Heart right ventricle (tissue), 16 donors: ENCODE data around the gene RASA4B. TPM values are rescaled to one million over a fixed set of nuclear protein-coding genes. Genes with fewer than 3 reads are reported as not detected.
"Not testable (repeated sequence)": the region's sequence is repeated elsewhere in the genome, so short reads cannot be mapped to it uniquely, and the experiment has no call there.

ENCODE experiments used
- ATAC-seq, 8 donors: fragments of 200-7000 bp; cut with Tn5 transposase; one replicate each; pipeline ENCODE4 v1.9.1; 2020; ENCODE audit warnings: mild to moderate bottlenecking in 8 of 8, moderate library complexity in 8 of 8, moderate number of reproducible peaks in 1 of 8
- DNase-seq, 2 donors: peaks; one replicate each; pipeline ENCODE4 v3.0.0-alpha.2; 2020
- H3K27ac ChIP-seq, 10 donors: fragments of 200-600 bp; sonication (generic) in 2 of 10; one replicate each; pipeline versions ENCODE4 v1.5.0 to v1.8.0; 2020 to 2022; ENCODE audit warnings: mild to moderate bottlenecking in 3 of 10
- H3K27me3 ChIP-seq, 7 donors: fragments of 200-600 bp; one replicate each; pipeline ENCODE4 v1.8.0; 2021 to 2022; ENCODE audit warnings: mild to moderate bottlenecking in 2 of 7
- H3K36me3 ChIP-seq, 9 donors: fragments of 200-600 bp; sonication (generic) in 1 of 9; one replicate each; pipeline versions ENCODE4 v1.5.0 to v1.8.0; 2020 to 2022; ENCODE audit warnings: mild to moderate bottlenecking in 2 of 9
- H3K4me1 ChIP-seq, 9 donors: fragments of 200-600 bp; sonication (generic) in 1 of 9; one replicate each; pipeline versions ENCODE4 v1.5.0 to v1.8.0; 2020 to 2022; ENCODE audit warnings: mild to moderate bottlenecking in 4 of 9
- H3K4me3 ChIP-seq, 10 donors: fragments of 200-600 bp; sonication (generic) in 2 of 10; one replicate each; pipeline versions ENCODE4 v1.5.0 to v1.8.0; 2020 to 2022; ENCODE audit warnings: mild to moderate bottlenecking in 7 of 10, moderate library complexity in 2 of 10
- H3K9me3 ChIP-seq, 11 donors: fragments of 200-600 bp in 10 of 11; sonication (generic) in 2 of 11; one replicate each; pipeline versions ENCODE4 v1.5.0 to v1.8.0; 2013 to 2022; ENCODE audit warnings: mild to moderate bottlenecking in 2 of 11, control low read depth in 1 of 11, moderate library complexity in 1 of 11
- WGBS, 2 donors: extraction: QIAGEN DNeasy Blood & Tissue Kit; methylation state at CpG; one replicate each; pipeline ENCODE4 v1.1.7; 2013; ENCODE audit warnings: inconsistent platforms in 1 of 2; 5-methylcytosine and 5-hydroxymethylcytosine counted together
- intact Hi-C, 10 donors: fragments of 100-400 bp; cut with DNase I; formaldehyde crosslinking; loops; one replicate each; pipeline versions ENCODE4 v1.11.1 to v1.14.2; 2022
- polyA plus RNA-seq, 2 donors: library from polyadenylated mRNA; stranded (reverse); fragments of 200-250 nt; gene quantifications; one replicate each; pipeline ENCODE4 v1.2.3, GENCODE V29; 2013
- total RNA-seq, 10 donors: library from RNA; stranded (reverse); fragmentation: NEBNext Ultra II Directional in 3 of 10; extraction: Animal tissue kit (Norgen Biotek cat#: 25700) in 3 of 10; gene quantifications; one replicate each; pipeline versions ENCODE4 v1.2.1 to v1.2.4, GENCODE V29; 2021 to 2023
- donor health status: Arrhythmogenic right ventricular cardiomyopathy.
- donor health status: ischemic (EF 13 %, LVEDD 7.1; RV severe dilation, severe dysfunction).
- donor health status: healthy with polysubstance abuse.
- donor health status: DM: no; HTN: yes; CAD: no.
- donor health status: DM: no; HTN: no; CAD: no.
- donor health status: ischemic (EF 25% LVEDD 6.9; RV normal size, moderate dysfunction).
- donor health status: ischemic (EF 25% LVEDD 5.7; RV mildly dilated, moderate dysfunction).
- donor health status: healthy.
- donor health status: DM: yes; HTN: yes; CAD: no.
- donor health status: Ischemic cardiomyopathy.
- donor health status: ischemic (EF 35%, LVEDD 5.7; RV mildly dilated, moderate dysfunction).
- donor health status: nonischemic (EF 11% LVEDD 7.7; RV severe dilation, severe dysfunction).
- donor health status: DM: yes; HTN: yes; CAD: no.
- donor health status: PGD.
- donor health status: ischemic (EF 29% LVEDD 5.4; RV normal size, mild dysfunction).
- donor health status: nonischemic (EF 23%, LVEDD 6.1; RV moderate dilation, normal function).

Gene RASA4B
- total and polyA plus RNA-seq, 12 donors = 1.3 to 23.9 (median 4.2) TPM

- H3K27me3 ChIP-seq, H3K36me3 ChIP-seq, H3K4me3 ChIP-seq, intact Hi-C loops, H3K4me1 ChIP-seq, H3K27ac ChIP-seq, DNase-seq, ATAC-seq, H3K9me3 ChIP-seq: not testable (repeated sequence)
- no CpG with 5 or more reads among the region's 7 CpGs for WGBS, 2 donors
Observed at GRCh38 chr7:102531583-102531982, 14.0 kb upstream of the RASA4B start.

- DNase-seq, intact Hi-C loops, H3K9me3 ChIP-seq, H3K36me3 ChIP-seq, H3K4me3 ChIP-seq, H3K4me1 ChIP-seq, H3K27me3 ChIP-seq: not testable (repeated sequence)
- peak in 7 of 8 donors; percentile 34 to 63 (median 51) for ATAC-seq
- WGBS, 2 donors = 94 to 100% methylated on average over 1 to 2 of the region's 13 CpGs
- peak overlapping the region in 1 of 10 donors; percentile 60 for H3K27ac ChIP-seq
Observed at GRCh38 chr7:102527822-102528793, 10.5 kb upstream of the RASA4B start.

DNA sequence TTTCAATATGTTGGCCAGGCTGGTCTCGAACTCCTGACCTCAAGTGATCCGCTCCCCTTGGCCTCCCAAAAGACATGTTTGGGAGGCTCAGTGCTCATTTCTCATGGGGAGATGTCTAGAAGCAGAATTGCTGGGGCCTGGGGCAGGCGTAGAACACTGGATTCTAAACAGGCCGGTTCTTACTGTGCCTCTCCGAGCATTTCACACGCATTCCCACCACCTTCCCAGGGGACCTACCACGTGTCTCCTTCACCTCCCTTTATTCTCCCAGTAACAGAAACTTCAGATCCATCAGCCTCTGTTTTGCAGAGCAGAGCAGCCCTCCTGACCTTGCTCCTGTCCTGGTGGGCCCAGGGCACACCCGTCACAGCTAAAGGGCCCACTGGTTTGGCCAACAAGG lies 9.6 kb upstream of the RASA4B start:
- DNase-seq, H3K9me3 ChIP-seq, H3K27me3 ChIP-seq, H3K4me1 ChIP-seq, H3K4me3 ChIP-seq, H3K36me3 ChIP-seq, intact Hi-C loops: not testable (repeated sequence)
- 71 to 85% methylated on average over 1 of the region's 8 CpGs for WGBS, 2 donors
- H3K27ac ChIP-seq = peak overlapping the region in 1 of 10 donors; percentile 41
- ATAC-seq = peak in 6 of 8 donors; percentile 3 to 47 (median 30)

DNA sequence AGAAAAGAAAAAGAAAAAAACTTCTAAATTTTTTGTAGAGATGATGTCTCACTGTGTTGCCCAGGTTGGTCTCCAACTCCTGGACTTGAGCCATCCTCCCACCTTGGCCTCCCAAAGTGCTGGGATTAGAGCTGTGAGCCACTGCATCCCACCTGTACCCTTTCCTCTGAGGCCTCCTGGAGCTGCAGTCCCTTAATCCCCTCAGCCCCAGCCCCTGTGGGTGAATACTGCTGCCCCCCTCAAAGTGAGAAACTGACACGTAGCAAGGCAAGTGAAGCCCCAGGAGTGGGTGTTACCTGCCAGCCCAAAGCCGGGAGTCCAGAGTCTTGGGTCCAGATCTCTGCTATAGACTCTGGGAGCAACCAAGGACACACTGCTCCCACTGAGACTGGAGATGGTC lies 7.2 kb upstream of the RASA4B start:
- ATAC-seq = peak in 1 of 8 donors; percentile 2
- H3K27ac ChIP-seq, H3K4me3 ChIP-seq, H3K4me1 ChIP-seq, H3K27me3 ChIP-seq, DNase-seq, H3K9me3 ChIP-seq, H3K36me3 ChIP-seq, intact Hi-C loops: not testable (repeated sequence)
- WGBS, 2 donors = 42 to 53% methylated on average over 1 of the region's 2 CpGs

DNA sequence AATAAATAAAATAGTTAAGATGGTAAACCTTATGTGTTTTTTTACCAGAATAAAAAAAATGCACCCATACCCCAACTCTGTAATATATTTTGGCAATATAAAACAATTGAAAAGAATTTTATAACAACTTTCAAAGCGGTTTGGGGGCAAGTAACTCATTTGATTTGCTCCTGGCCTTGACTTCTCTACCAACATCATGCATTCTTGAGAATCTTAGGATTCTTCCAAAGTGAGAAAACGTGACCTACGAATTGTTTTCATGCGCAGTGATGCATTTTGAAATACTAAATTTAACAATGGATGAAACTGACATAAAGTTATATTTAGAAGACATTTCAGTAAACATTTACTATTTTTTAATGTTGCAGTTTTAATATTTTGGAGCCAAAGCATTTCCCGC lies 3.2 kb upstream of the RASA4B start:
- DNase-seq, H3K4me1 ChIP-seq, intact Hi-C loops, ATAC-seq, H3K4me3 ChIP-seq, H3K27me3 ChIP-seq, H3K36me3 ChIP-seq, H3K9me3 ChIP-seq, H3K27ac ChIP-seq: not testable (repeated sequence)
- 84% methylated on average over 4 of the region's 5 CpGs; no CpG with 5 or more reads in 1 of the 2 donors for WGBS, 2 donors

DNA sequence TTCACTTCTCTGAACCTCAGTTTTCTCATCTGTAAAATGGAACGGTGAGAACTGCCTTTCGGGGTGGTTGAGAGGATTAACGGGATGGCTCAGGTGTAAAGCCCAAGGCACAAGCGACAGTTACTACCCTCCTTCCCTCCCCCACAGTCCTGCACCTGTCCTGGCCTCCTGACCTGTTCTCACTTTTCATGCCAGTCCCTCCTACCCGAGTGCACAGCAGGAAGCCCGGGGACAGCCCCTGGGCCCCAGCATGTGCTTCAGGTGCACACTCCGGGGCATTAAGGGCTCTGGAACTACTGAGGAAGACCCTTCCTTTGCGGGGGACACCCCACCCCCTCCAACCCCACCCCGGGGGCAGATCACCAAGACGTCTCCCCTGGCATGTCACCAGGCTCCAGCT lies 626 bp downstream of the RASA4B start:
- H3K36me3 ChIP-seq, H3K27ac ChIP-seq, DNase-seq, H3K9me3 ChIP-seq, H3K4me3 ChIP-seq, H3K27me3 ChIP-seq, intact Hi-C loops, ATAC-seq, H3K4me1 ChIP-seq: not testable (repeated sequence)
- no CpG with 5 or more reads among the region's 10 CpGs for WGBS, 2 donors

GRCh38 chr7:102515889-102516288 lies 1.7 kb downstream of the RASA4B start:
- H3K9me3 ChIP-seq, H3K4me3 ChIP-seq, H3K36me3 ChIP-seq, ATAC-seq, H3K27ac ChIP-seq, H3K4me1 ChIP-seq, DNase-seq, intact Hi-C loops, H3K27me3 ChIP-seq: not testable (repeated sequence)
- WGBS, 2 donors = no CpG with 5 or more reads among the region's 3 CpGs

- ATAC-seq = peak in 2 of 8 donors; percentile 20 to 34
- H3K27me3 ChIP-seq, H3K36me3 ChIP-seq, H3K4me1 ChIP-seq, DNase-seq, H3K4me3 ChIP-seq, intact Hi-C loops, H3K9me3 ChIP-seq: not testable (repeated sequence)
- 17 to 67% methylated on average over 2 of the region's 15 CpGs for WGBS, 2 donors
- peak overlapping the region in 1 of 10 donors; percentile 66 for H3K27ac ChIP-seq
Observed at GRCh38 chr7:102514881-102515721, 2.5 kb downstream of the RASA4B start.

DNA sequence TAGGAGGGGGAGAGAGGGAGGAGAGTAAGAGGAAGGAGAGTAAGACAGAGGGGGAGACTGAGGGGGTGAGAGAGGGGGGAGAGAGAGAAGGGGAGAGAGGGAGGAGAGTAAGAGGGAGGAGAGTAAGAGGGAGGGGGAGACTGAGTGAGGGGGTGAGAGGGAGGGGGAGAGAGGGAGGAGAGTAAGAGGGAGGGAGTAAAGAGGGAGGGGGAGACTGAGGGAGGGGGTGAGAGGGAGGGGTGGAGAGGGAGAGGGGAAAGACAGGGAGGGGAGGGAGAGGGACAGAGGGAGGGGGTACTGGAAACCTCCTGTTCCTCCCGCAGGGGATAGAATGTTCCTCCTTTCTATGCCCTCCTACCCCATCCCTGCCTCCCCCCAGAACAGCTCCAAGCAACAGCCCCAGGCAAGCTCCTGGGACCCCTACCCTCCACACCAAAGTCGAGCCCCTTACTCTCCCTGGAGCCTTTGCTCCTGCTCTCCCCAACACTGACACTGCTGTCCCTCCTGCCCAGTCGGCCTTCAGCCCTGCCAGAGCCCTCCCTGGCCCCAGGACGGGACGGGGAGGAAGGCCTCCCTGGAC lies 4.8 kb downstream of the RASA4B start:
- intact Hi-C loops = not testable (repeated sequence)

GRCh38 chr7:102511860-102512522 lies 5.6 kb downstream of the RASA4B start:
- H3K36me3 ChIP-seq, H3K27me3 ChIP-seq, H3K4me3 ChIP-seq, intact Hi-C loops, H3K27ac ChIP-seq, DNase-seq, H3K9me3 ChIP-seq, H3K4me1 ChIP-seq: not testable (repeated sequence)
- ATAC-seq = peak; percentile 66 to 82 (median 78)
- WGBS, 2 donors = no CpG with 5 or more reads among the region's 30 CpGs

More for the DNA sequence above, 4.8 kb downstream of the RASA4B start:
- DNase-seq = peak; percentile 32 to 54
- H3K27ac ChIP-seq = peak overlapping the region in 8 of 10 donors; percentile 57 to 81 (median 75)
- not testable (repeated sequence) for H3K27me3 ChIP-seq, H3K9me3 ChIP-seq, H3K4me1 ChIP-seq, H3K36me3 ChIP-seq
- ATAC-seq = peak in 6 of 8 donors; percentile 5 to 20 (median 10)
- 5 to 15% methylated on average over 4 to 5 of the region's 5 CpGs for WGBS, 2 donors
- peak overlapping the region in 6 of 10 donors; percentile 14 to 37 (median 27) for H3K4me3 ChIP-seq
